ENCODE results near the gene EPS15. TPM values are rescaled to one million over a fixed set of nuclear protein-coding genes. Genes with fewer than 3 reads are reported as not detected.

Gene EPS15
- total RNA-seq, 1 experiment from 2014 or later: 37.1 TPM

DNA sequence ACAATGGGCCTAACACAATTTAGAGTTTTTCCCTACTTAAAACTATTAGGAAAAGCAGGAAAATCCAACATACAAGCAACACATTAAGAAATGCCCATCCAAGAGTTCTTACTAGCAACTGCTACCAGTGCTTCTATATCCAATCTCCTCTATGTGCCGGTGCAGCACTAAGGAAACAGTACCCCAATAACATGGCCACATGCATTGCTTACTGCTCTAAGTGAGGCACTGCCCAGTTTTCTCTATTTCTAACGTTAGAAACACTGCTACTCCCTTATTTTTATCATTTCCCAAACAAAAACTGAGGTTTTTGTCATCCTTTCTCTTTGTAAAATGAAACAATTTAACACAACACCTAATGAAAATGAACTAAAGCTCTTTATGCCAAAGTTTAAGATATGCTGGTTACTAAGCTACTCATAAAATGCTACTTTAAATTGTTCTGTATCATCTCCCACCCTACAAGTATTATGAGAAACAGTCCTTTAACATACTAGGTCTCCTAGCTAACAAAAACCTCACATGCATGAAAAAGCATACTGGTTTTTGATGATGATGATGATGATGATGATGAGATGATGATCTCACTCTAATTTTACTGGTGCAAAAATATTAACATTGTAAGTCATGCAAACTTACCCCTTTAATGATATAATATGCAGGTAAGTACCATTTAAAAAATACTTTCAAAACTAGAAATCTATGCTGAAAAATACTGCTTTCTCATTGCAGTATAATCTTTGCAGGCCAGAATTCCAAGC lies 98.0 kb downstream of the EPS15 start:
- H3K4me1 Mint-ChIP-seq: peaks cover 32% of the 10 kb centered on the region
- no peak for ATAC-seq

DNA sequence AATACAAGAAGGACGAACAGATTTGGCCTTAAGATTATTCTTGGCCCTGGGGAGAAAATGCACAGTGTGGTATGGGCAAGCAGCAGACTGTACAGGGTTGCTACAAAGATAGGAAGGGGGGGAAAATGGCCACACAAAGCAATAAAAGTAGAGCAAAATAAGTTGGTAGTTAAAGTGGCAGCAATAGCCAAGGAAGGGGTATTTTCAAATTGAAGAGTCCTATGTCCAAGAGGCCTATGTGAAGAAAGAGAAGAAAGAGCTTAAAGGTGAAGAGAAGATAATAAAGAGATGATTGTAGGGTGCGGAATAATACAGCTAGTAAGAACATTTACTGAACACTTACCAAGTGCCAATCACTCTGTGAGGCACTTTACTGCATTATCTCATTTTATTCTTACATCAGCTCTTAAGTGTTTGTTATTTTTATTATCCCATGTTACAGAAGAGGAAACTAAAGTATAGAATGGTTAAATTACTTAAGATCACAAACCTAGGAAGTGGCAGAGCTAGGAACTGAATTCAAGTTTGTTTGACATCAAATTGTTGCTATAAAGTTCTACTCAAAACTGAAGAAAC lies 100.6 kb downstream of the EPS15 start:
- H3K27ac Mint-ChIP-seq: no peak overlapping the region
- CTCF ChIA-PET: no interaction called here

More for the DNA sequence above, 98.0 kb downstream of the EPS15 start:
- ChIA-PET POLR2A (no interaction called here), CTCF (no interaction called here)
- no peak for TF ChIP-seq GABPB1 (CRISPR knock-in tag; IDR thresholded peaks at IDR 0.05)
- Mint-ChIP-seq H3K27me3 (ENCODE audit: low read depth) (no peaks in the 10 kb centered on the region), H3K36me3 (no peaks in the 10 kb centered on the region), H3K9me3 (no peaks in the 10 kb centered on the region), H3K27ac (peak overlapping the region; percentile 49), H3K4me3 (peak overlapping the region; percentile 42)
- DNase-seq (ENCODE audit: low spot score): no peak

DNA sequence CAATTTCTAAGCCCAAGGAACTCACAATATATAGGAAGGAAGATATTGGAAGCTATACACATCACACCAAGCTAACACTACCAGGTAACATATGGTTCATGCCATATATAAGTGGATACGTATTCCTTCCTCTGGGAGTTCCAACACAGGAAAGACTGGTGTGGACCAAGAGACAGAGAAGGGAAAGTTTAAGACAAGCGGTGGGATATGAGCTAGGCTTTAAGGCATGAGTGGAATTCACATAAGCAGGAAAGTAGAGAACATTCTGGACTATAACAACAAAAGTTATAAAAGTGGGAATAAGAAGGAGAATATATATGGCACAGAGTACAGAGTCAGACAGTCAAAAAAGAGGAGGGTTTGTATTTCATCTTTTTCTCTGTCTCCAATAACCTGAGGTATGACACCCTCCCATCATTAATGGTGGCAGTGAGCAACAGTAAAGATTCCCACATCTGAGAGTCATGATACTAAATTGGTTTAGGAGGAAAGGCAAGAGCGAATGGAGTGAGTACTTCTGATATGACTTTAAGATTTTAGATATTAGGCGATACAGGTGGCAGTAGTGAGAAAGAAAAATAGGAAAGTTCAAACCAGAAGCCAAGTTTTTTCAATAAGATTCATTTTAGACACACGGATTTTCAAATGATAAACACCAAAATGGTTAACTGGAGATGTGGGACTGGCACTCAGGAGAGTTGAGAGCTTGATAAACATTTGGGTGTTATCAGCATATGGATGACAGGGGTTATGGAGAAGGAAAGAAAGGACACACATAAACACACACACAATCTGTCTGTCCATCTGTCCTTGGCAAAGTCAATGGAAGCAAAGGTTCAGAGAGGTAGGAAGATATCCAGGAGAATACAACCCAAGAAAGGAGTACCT lies 101.3 kb downstream of the EPS15 start:
- Mint-ChIP-seq H3K4me1 (peaks cover 21% of the 10 kb centered on the region), H3K27me3 (ENCODE audit: low read depth) (no peaks in the 10 kb centered on the region), H3K27ac (no peak overlapping the region), H3K36me3 (no peaks in the 10 kb centered on the region), H3K9me3 (peaks cover 2% of the 10 kb centered on the region; the same call in 1 of the 2 replicates), H3K4me3 (no peak overlapping the region)
- ATAC-seq: no peak
- CTCF ChIA-PET: no interaction called here
- no peak for DNase-seq (ENCODE audit: low spot score)
- POLR2A ChIA-PET: interaction anchor here (0.6 kb wide), 1 partner anchor 43 kb away, joined by 6 read pairs; no protein-coding TSS in a partner anchor
- TF ChIP-seq GRHL2 (CRISPR knock-in tag; IDR thresholded peaks at IDR 0.05; ENCODE audit: insufficient replicate concordance, severe bottlenecking): no peak
- TF ChIP-seq, protein P1, sequence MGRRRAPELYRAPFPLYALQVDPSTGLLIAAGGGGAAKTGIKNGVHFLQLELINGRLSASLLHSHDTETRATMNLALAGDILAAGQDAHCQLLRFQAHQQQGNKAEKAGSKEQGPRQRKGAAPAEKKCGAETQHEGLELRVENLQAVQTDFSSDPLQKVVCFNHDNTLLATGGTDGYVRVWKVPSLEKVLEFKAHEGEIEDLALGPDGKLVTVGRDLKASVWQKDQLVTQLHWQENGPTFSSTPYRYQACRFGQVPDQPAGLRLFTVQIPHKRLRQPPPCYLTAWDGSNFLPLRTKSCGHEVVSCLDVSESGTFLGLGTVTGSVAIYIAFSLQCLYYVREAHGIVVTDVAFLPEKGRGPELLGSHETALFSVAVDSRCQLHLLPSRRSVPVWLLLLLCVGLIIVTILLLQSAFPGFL (CRISPR knock-in tag; IDR thresholded peaks at IDR 0.05; ENCODE audit: borderline replicate concordance): no peak
- no peak for TF ChIP-seq GABPB1 (CRISPR knock-in tag; IDR thresholded peaks at IDR 0.05)
- no peak for TF ChIP-seq CREB1 (CRISPR knock-in tag; IDR thresholded peaks at IDR 0.05)
- TF ChIP-seq CREM (CRISPR knock-in tag; IDR thresholded peaks at IDR 0.05): no peak
- TF ChIP-seq ZNF263 (CRISPR knock-in tag; IDR thresholded peaks at IDR 0.05; ENCODE audit: low read depth): no peak
- no peak for TF ChIP-seq GTF2I (CRISPR knock-in tag; conservative IDR thresholded peaks at IDR 0.05)
- TF ChIP-seq ZNF317 (CRISPR knock-in tag; IDR thresholded peaks at IDR 0.05; ENCODE audit: borderline replicate concordance, low read depth): no peak
- TF ChIP-seq ESRRA (CRISPR knock-in tag; IDR thresholded peaks at IDR 0.05; ENCODE audit: borderline replicate concordance): no peak
- no peak for TF ChIP-seq TCF7 (CRISPR knock-in tag; IDR thresholded peaks at IDR 0.05; ENCODE audit: low read depth)
- TF ChIP-seq, protein P2, sequence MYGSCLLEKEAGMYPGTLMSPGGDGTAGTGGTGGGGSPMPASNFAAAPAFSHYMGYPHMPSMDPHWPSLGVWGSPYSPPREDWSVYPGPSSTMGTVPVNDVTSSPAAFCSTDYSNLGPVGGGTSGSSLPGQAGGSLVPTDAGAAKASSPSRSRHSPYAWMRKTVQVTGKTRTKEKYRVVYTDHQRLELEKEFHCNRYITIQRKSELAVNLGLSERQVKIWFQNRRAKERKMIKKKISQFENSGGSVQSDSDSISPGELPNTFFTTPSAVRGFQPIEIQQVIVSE (CRISPR knock-in tag; IDR thresholded peaks at IDR 0.05; ENCODE audit: borderline replicate concordance): no peak
- TF ChIP-seq, protein P3, sequence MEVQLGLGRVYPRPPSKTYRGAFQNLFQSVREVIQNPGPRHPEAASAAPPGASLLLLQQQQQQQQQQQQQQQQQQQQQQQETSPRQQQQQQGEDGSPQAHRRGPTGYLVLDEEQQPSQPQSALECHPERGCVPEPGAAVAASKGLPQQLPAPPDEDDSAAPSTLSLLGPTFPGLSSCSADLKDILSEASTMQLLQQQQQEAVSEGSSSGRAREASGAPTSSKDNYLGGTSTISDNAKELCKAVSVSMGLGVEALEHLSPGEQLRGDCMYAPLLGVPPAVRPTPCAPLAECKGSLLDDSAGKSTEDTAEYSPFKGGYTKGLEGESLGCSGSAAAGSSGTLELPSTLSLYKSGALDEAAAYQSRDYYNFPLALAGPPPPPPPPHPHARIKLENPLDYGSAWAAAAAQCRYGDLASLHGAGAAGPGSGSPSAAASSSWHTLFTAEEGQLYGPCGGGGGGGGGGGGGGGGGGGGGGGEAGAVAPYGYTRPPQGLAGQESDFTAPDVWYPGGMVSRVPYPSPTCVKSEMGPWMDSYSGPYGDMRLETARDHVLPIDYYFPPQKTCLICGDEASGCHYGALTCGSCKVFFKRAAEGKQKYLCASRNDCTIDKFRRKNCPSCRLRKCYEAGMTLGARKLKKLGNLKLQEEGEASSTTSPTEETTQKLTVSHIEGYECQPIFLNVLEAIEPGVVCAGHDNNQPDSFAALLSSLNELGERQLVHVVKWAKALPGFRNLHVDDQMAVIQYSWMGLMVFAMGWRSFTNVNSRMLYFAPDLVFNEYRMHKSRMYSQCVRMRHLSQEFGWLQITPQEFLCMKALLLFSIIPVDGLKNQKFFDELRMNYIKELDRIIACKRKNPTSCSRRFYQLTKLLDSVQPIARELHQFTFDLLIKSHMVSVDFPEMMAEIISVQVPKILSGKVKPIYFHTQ (CRISPR knock-in tag; IDR thresholded peaks at IDR 0.05): no peak
- TF ChIP-seq HMGA2 (CRISPR knock-in tag; IDR thresholded peaks at IDR 0.05): no peak

More for the DNA sequence above, 100.6 kb downstream of the EPS15 start:
- H3K4me1 Mint-ChIP-seq: peaks cover 29% of the 10 kb centered on the region
- POLR2A ChIA-PET: interaction anchor here (0.6 kb wide), 1 partner anchor 43 kb away, joined by 6 read pairs; no protein-coding TSS in a partner anchor
- H3K36me3 Mint-ChIP-seq: no peaks in the 10 kb centered on the region
- ATAC-seq (no peak), DNase-seq (ENCODE audit: low spot score) (no peak)
- H3K4me3 Mint-ChIP-seq: no peak overlapping the region
- TF ChIP-seq FOXP1 (CRISPR knock-in tag; IDR thresholded peaks at IDR 0.05; ENCODE audit: borderline replicate concordance) (no peak), ZNF671 (CRISPR knock-in tag; IDR thresholded peaks at IDR 0.05) (no peak), ZBTB21 (CRISPR knock-in tag; IDR thresholded peaks at IDR 0.05; ENCODE audit: borderline replicate concordance) (no peak), MXD4 (CRISPR knock-in tag; IDR thresholded peaks at IDR 0.05; ENCODE audit: borderline replicate concordance) (no peak), ZNF317 (CRISPR knock-in tag; IDR thresholded peaks at IDR 0.05; ENCODE audit: borderline replicate concordance, low read depth) (no peak), GTF2I (CRISPR knock-in tag; conservative IDR thresholded peaks at IDR 0.05) (no peak), FOXJ3 (CRISPR knock-in tag; IDR thresholded peaks at IDR 0.05; ENCODE audit: borderline replicate concordance) (no peak), ZNF263 (CRISPR knock-in tag; IDR thresholded peaks at IDR 0.05; ENCODE audit: low read depth) (no peak), ELF4 (CRISPR knock-in tag; IDR thresholded peaks at IDR 0.05; ENCODE audit: low read depth) (no peak)
- TF ChIP-seq, protein P4, sequence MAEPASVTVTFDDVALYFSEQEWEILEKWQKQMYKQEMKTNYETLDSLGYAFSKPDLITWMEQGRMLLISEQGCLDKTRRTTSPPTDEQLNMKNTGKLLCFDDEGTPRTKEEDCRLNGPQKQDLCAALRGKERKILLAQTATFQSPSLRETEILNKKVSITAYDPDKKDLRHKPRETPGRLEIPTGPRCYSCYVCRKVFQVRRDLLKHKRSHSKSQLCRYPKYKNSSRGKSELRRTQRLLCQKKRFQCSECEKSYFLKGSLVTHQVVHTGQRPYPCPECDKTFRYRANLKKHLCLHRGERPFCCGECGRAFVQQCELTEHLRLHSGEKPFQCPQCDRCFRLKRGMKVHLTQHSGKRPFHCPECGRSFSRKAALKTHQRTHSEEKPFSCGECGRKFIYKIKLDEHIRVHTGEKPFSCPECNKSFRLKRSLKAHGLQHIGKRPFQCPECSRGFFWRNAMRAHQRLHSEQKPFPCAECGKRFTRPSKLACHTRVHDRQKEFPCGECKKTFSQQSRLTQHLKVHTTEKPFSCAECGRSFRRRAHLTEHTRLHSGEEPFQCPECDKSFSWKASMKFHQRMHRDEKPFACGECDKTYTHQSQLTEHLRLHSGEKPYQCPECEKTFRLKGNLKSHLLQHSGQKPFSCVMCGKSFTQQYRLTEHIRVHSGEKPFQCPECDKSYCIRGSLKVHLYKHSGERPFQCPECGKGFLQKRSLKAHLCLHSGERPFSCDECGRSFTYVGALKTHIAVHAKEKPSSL (CRISPR knock-in tag; conservative IDR thresholded peaks at IDR 0.05): no peak
- TF ChIP-seq, protein P1 (CRISPR knock-in tag; IDR thresholded peaks at IDR 0.05; ENCODE audit: borderline replicate concordance): no peak
- no peaks in the 10 kb centered on the region for H3K9me3 Mint-ChIP-seq
- no peaks in the 10 kb centered on the region for H3K27me3 Mint-ChIP-seq (ENCODE audit: low read depth)
